ENCODE data around the gene SMIM29. TPM values are rescaled to one million over a fixed set of nuclear protein-coding genes. Genes with fewer than 3 reads are reported as not detected.

The SMIM29 gene
- total and polyA plus RNA-seq, 2 donors (not counting 3 experiments of a cell fraction or from before 2014, with no cell fraction given): 37.6 to 75.2 TPM

DNA sequence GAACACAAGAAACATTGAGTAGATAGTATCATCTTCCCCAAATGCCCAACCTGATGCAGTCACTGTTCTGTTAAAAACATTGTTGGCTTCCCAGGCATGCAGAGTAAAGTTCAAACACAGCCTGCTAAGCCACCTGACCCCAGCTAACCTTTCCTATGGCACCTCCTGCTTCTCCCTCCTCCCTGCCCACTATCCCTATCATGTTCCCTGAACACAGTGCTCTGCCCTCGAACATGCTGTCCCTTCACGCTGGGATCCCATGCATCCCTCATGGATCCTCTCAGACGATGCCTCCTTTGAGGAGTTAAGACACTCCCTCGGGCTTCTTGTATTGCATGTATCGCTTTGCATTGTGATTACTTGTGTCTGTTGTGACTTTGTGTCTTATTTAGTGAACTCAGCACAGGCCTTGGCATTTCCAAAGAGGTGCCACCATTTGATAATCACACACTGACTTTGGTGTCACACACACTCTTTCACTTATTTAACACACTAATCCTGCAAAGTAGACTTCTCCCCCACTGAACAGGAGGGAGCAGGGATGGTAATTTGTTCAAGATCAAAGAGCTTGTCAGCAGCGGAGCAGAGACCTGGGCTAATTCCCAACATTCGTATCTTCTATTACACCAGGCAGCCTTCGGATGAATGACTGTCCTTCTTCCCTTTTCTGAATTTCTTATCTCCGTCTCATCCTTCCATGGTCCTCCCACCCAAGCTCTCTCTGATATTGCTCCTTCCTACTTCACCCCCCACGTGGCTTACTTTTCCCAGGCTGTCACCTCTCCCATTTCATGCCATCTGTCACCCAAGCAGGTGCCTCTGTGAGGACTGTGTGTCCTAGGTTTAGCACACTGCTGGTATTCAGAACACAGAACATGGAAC, 28.3 kb upstream of the SMIM29 start:
- Histone ChIP-seq H3K4me2 (ENCODE audit: insufficient read depth, low read length) (no peak overlapping the region), H3K9ac (replicated peaks; ENCODE audit: extremely low read depth, insufficient read depth, low read length) (no peak overlapping the region), H4K20me1 (replicated peaks; ENCODE audit: control insufficient read depth, extremely low read depth, insufficient read depth, low read length) (no peaks in the 10 kb centered on the region), H3K9me3 (replicated peaks; ENCODE audit: control insufficient read depth, insufficient read depth, low read length) (no peaks in the 10 kb centered on the region), H3K36me3 (ENCODE audit: control insufficient read depth in 2 of 2, extremely low read depth in 1 of 2, insufficient read depth in 2 of 2, low read length in 2 of 2) (no peaks in the 10 kb centered on the region), H3K27ac (ENCODE audit: insufficient read depth, low read depth, low read length) (no peak overlapping the region), H3K4me3 (replicated peaks in 1 of 3; ENCODE audit: insufficient read depth in 1 of 3, low read depth in 1 of 3, low read length in 3 of 3) (no peak overlapping the region), H3K4me1 (ENCODE audit: control insufficient read depth, extremely low read depth, insufficient read depth, low read length) (peaks cover 19% of the 10 kb centered on the region), H3K9me1 (replicated peaks; ENCODE audit: control insufficient read depth, extremely low read depth, insufficient read depth, low read length) (no peaks in the 10 kb centered on the region), H3K27me3 (ENCODE audit: control insufficient read depth in 2 of 2, insufficient read depth in 2 of 2, low read length in 2 of 2) (no peaks in the 10 kb centered on the region), H3K79me2 (ENCODE audit: control insufficient read depth, insufficient read depth, low read length) (no peaks in the 10 kb centered on the region), H2AFZ (ENCODE audit: low read depth, low read length) (no peak overlapping the region)
- no TSS peak for BruUV-seq (replicated peaks)
- FAIRE-seq (no peak), DNase-seq (ENCODE audit: low read depth, low spot score) (no peak)
- intact Hi-C loops (cut with micrococcal nuclease) (no loop called here), dilution Hi-C loops (cut with MboI; ENCODE audit: extremely low pct_ligation_motif_present, low sequenced_read_pairs) (no loop called here)
- ChIA-PET CTCF (interaction anchor here (3.0 kb wide), 1 partner anchor 28 kb away, joined by 9 read pairs; the partner anchor contains the start of gene SMIM29), POLR2A (no interaction called here)
- no peak for TF ChIP-seq POLR2AphosphoS5 (IDR thresholded peaks at IDR 0.05; ENCODE audit: insufficient read depth, low read depth, low read length)
- no peak for TF ChIP-seq GATA2 (IDR thresholded peaks at IDR 0.05; ENCODE audit: insufficient read depth, insufficient read length, low read depth, low read length)
- TF ChIP-seq, protein P1, sequence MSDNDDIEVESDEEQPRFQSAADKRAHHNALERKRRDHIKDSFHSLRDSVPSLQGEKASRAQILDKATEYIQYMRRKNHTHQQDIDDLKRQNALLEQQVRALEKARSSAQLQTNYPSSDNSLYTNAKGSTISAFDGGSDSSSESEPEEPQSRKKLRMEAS (IDR thresholded peaks at IDR 0.05; ENCODE audit: insufficient read depth, insufficient read length): no peak
- TF ChIP-seq JUN (IDR thresholded peaks at IDR 0.05; ENCODE audit: borderline replicate concordance, insufficient read depth, insufficient read length, low read depth): no peak
- TF ChIP-seq EZH2 (IDR thresholded peaks at IDR 0.05; ENCODE audit: borderline replicate concordance, low read depth, low read length, severe bottlenecking): no peak
- TF ChIP-seq POLR2A (IDR thresholded peaks at IDR 0.05; ENCODE audit: low read depth, low read length): no peak
- TF ChIP-seq MYC (IDR thresholded peaks at IDR 0.05; ENCODE audit: low read depth, low read length): no peak
- TF ChIP-seq, protein P2, sequence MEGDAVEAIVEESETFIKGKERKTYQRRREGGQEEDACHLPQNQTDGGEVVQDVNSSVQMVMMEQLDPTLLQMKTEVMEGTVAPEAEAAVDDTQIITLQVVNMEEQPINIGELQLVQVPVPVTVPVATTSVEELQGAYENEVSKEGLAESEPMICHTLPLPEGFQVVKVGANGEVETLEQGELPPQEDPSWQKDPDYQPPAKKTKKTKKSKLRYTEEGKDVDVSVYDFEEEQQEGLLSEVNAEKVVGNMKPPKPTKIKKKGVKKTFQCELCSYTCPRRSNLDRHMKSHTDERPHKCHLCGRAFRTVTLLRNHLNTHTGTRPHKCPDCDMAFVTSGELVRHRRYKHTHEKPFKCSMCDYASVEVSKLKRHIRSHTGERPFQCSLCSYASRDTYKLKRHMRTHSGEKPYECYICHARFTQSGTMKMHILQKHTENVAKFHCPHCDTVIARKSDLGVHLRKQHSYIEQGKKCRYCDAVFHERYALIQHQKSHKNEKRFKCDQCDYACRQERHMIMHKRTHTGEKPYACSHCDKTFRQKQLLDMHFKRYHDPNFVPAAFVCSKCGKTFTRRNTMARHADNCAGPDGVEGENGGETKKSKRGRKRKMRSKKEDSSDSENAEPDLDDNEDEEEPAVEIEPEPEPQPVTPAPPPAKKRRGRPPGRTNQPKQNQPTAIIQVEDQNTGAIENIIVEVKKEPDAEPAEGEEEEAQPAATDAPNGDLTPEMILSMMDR (IDR thresholded peaks at IDR 0.05; ENCODE audit: extremely low read depth in 1 of 2, insufficient read depth in 1 of 2, low read depth in 1 of 2, low read length in 2 of 2): no peak
- TF ChIP-seq FOS (IDR thresholded peaks at IDR 0.05; ENCODE audit: borderline replicate concordance, insufficient read depth, low read length): no peak
